Measurements from ENCODE around the gene ENPP7.

Gene ENPP7

DNA sequence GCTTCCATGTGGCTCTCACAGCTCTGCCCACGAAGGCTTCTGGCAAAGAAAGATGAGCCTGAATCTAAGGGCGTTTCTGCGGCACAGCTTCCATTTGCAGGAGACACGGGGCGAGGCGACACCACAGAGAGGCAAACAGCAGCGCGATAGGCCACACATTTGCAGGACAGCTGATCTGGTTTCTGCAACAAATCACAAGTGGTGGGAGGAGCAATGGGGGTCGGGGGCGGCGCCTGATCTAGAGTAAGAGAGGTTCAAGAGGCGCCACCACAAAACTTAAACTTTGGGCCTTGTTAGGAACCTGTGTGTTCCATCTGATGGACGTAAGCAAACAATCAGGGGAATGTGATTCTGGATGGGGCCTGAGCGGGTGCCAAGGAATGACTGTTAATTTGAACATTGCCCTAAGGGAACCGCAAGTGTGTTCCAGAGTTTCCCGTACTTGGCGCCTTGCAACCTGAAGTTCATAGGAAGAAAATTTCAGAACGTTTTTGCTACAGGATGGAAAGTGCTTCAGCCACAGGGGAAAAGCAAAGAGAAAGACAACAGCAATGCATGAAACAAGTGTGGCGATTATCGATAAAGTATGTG, 18.9 kb upstream of the ENPP7 start:
- no peak for DNase-seq (ENCODE audit: extremely low spot score)
- TF ChIP-seq ARNT (IDR thresholded peaks at IDR 0.05) (no peak), FOXK2 (IDR thresholded peaks at IDR 0.05) (no peak), FOXM1 (IDR thresholded peaks at IDR 0.05; ENCODE audit: borderline replicate concordance) (no peak), LEF1 (IDR thresholded peaks at IDR 0.05; ENCODE audit: borderline replicate concordance) (no peak)
- POLR2A ChIA-PET = no interaction called here
- CTCF ChIA-PET = no interaction called here

DNA sequence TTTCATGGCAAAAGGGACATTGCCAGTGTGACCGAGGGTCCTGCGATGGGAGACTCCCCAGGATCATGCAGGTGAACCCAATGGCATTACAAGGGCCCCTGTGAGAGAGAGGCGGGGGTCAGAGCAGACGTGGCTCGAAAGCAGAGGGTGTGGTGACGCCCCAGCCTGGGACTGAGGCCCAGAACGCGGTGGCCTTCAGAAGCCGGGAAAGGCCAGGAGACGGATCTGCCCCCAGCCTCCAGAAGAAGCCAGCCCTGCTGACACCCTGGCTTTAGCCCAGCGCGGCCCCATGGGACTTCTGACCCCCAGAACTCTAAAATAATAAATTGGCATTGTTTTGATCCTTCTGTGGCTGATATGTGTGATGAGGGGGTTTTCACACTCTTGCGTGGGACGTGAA, 17.4 kb upstream of the ENPP7 start:
- CTCF ChIA-PET = no interaction called here
- POLR2A ChIA-PET = no interaction called here
- TF ChIP-seq CTBP1 (IDR thresholded peaks at IDR 0.05; ENCODE audit: borderline replicate concordance) (no peak), FOXM1 (IDR thresholded peaks at IDR 0.05; ENCODE audit: borderline replicate concordance) (no peak), TARDBP (IDR thresholded peaks at IDR 0.05) (no peak), HDGF (IDR thresholded peaks at IDR 0.05; ENCODE audit: borderline replicate concordance) (no peak), NFRKB (IDR thresholded peaks at IDR 0.05) (no peak), BHLHE40 (IDR thresholded peaks at IDR 0.05; ENCODE audit: borderline replicate concordance) (no peak), ZNF384 (IDR thresholded peaks at IDR 0.05) (no peak), SUZ12 (IDR thresholded peaks at IDR 0.05) (no peak)
- DNase-seq (ENCODE audit: extremely low spot score) = no peak

DNA sequence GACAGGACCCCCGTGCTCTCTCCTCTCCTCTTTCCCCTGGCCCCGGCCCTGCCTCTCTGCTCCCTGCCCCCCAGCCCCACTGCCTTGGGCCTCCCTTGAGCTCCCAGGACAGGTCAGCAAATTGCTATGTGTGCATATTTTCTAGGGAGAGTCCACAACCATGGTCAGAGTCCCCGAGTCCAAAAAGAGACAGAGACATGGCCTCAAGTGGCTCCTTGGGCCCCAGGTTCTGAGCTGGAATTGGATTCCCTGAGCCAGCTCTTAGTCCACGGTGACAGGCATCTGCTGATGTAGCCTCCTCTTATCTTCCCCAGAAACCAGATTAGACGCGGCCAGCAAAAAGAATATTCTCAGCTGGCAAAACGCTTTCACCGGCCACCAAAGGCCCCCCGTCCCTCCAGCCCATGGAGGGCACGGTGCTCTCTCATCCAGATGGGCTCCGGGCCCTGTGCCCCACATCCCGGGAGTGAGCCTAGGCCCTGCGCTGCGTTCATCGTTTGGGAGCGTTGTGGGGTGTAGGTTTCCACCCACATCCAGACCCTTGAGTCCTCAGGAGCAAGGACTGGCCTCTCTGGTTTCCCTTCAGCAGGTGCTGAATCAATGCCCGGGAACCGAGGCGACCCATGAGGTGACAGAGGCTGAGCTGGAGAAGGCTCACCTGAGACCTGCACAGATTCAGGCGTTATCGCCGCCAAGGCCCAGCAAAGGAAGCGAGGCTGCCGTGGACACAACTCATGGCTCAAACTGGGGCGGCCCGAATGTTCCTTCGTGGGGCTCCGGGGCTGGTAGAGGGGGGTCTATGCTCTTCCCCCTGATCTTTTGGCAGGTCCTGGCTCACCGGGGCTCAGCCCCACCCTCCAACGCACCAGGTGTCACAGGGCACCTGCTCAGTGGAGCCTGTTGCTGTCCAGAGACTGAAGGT, 16.3 kb upstream of the ENPP7 start:
- DNase-seq (ENCODE audit: extremely low spot score) = no peak
- ChIA-PET POLR2A (no interaction called here), CTCF (interaction anchor here (0.6 to 0.8 kb wide), 2 partner anchors 56 to 323 kb away, joined by 3 to 4 read pairs; no protein-coding TSS in a partner anchor)
- TF ChIP-seq FOXK2 (IDR thresholded peaks at IDR 0.05) (no peak), SUZ12 (IDR thresholded peaks at IDR 0.05) (no peak), TARDBP (IDR thresholded peaks at IDR 0.05) (no peak), LEF1 (IDR thresholded peaks at IDR 0.05; ENCODE audit: borderline replicate concordance) (no peak), CTBP1 (IDR thresholded peaks at IDR 0.05; ENCODE audit: borderline replicate concordance) (no peak), HDGF (IDR thresholded peaks at IDR 0.05; ENCODE audit: borderline replicate concordance) (no peak), BHLHE40 (IDR thresholded peaks at IDR 0.05; ENCODE audit: borderline replicate concordance) (no peak), FOXM1 (IDR thresholded peaks at IDR 0.05; ENCODE audit: borderline replicate concordance) (no peak), NFRKB (IDR thresholded peaks at IDR 0.05) (no peak)

DNA sequence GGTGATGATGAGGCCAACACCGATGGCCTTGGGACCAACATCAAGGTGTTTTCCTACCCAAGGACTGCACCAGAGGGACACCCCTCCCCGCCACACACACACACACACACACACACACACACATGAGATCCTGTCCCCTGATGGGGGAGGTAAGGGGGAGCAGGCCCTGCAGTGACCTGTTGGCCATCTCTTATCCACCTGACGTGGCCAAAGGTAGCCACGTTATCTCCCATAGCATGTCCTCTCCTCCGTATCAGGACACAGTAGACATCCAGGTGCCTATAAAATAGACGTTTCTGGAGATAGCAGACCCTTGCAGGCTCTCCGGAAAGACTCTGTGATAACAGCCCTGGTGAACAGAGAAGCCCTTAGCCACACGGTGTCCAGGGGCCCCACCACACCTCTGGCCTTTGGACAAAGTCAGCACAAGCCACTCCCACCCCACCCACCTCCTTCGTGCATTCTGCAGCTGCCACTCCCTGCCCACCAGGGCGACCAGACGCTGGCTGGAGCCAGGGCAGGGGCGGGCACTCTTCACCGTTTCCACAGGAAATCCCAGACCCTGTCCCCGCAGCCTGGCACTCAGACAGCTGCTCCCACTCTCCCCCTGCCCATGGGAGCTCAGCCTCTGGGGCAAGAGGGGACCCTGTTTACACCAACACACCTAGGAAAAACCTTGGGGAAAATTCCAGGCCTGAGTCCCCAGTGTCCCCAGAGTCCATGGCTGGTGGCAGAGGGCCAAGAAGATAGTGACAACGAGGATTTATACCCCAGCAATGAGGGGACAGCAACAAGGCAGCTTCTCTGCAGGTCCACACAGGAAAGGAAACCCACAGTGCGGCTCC, 15.4 kb upstream of the ENPP7 start:
- ChIA-PET POLR2A (no interaction called here), CTCF (no interaction called here)
- no peak for TF ChIP-seq FOXM1 (IDR thresholded peaks at IDR 0.05; ENCODE audit: borderline replicate concordance)
- TF ChIP-seq SUZ12 (IDR thresholded peaks at IDR 0.05) = no peak
- no peak for TF ChIP-seq ARNT (IDR thresholded peaks at IDR 0.05)
- no peak for TF ChIP-seq FOXK2 (IDR thresholded peaks at IDR 0.05)
- TF ChIP-seq TARDBP (IDR thresholded peaks at IDR 0.05) = no peak
- TF ChIP-seq LEF1 (IDR thresholded peaks at IDR 0.05; ENCODE audit: borderline replicate concordance) = no peak
- no peak for TF ChIP-seq ELF4 (IDR thresholded peaks at IDR 0.05)
- TF ChIP-seq, protein P1, sequence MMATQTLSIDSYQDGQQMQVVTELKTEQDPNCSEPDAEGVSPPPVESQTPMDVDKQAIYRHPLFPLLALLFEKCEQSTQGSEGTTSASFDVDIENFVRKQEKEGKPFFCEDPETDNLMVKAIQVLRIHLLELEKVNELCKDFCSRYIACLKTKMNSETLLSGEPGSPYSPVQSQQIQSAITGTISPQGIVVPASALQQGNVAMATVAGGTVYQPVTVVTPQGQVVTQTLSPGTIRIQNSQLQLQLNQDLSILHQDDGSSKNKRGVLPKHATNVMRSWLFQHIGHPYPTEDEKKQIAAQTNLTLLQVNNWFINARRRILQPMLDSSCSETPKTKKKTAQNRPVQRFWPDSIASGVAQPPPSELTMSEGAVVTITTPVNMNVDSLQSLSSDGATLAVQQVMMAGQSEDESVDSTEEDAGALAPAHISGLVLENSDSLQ (IDR thresholded peaks at IDR 0.05) = no peak
- no peak for TF ChIP-seq SP1 (IDR thresholded peaks at IDR 0.05)
- no peak for TF ChIP-seq HDGF (IDR thresholded peaks at IDR 0.05; ENCODE audit: borderline replicate concordance)
- TF ChIP-seq FOXA1 (IDR thresholded peaks at IDR 0.05) = no peak
- TF ChIP-seq BHLHE40 (IDR thresholded peaks at IDR 0.05; ENCODE audit: borderline replicate concordance) = no peak
- no peak for TF ChIP-seq ZNF384 (IDR thresholded peaks at IDR 0.05)
- no peak for TF ChIP-seq NFRKB (IDR thresholded peaks at IDR 0.05)
- TF ChIP-seq L3MBTL2 (conservative IDR thresholded peaks at IDR 0.05) = no peak
- TF ChIP-seq CTBP1 (IDR thresholded peaks at IDR 0.05; ENCODE audit: borderline replicate concordance) = no peak
- DNase-seq (ENCODE audit: extremely low spot score) = no peak

DNA sequence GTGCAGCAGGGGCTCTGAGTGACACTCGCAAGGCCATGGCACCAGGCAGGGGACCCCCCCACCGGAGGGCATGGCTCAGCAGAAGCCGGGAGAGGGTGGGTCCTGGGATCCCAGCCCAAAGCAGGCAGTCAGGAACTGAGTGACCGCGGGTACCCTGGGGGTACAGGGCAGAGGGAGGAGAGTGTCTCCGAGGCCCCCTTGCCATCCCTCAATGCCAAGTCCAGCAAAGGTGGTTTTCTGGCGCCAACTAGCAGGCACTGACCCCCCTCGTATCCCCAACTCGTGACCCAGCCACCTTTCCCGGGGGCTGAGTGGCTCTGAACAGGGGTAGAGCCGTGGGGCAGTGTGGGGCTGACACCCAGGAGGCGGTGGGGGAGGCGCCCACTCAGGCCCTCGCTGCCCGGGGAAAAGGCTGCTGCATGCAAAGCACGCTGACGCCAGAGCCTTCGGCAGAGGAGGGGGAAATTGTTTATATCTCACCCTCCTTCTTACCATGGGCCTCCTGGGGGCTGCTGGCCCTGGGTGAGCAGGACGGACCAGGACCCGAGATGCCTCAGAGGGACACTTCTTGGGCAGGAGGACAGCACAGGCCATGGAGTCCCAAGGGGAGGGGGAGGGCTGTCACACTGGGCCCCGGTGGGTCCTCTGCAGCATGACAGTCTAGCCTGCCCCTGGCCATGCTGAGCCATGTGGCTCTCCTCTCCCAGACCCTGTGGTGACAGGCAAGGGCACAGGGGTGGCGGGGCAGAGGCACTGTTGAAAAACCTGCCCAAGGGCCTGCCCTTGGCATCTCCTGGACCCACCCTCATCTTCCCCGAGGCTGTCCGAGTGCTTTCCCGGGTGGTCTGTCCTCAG, 14.6 kb upstream of the ENPP7 start:
- CTCF ChIA-PET = no interaction called here
- DNase-seq (ENCODE audit: extremely low spot score) = no peak
- TF ChIP-seq CTBP1 (IDR thresholded peaks at IDR 0.05; ENCODE audit: borderline replicate concordance) (no peak), NFRKB (IDR thresholded peaks at IDR 0.05) (no peak), LEF1 (IDR thresholded peaks at IDR 0.05; ENCODE audit: borderline replicate concordance) (no peak), FOXK2 (IDR thresholded peaks at IDR 0.05) (no peak), ARNT (IDR thresholded peaks at IDR 0.05) (no peak), BHLHE40 (IDR thresholded peaks at IDR 0.05; ENCODE audit: borderline replicate concordance) (no peak), ELF4 (IDR thresholded peaks at IDR 0.05) (no peak), TARDBP (IDR thresholded peaks at IDR 0.05) (no peak), L3MBTL2 (conservative IDR thresholded peaks at IDR 0.05) (no peak), ZNF384 (IDR thresholded peaks at IDR 0.05) (no peak), SP1 (IDR thresholded peaks at IDR 0.05) (no peak), SUZ12 (IDR thresholded peaks at IDR 0.05) (no peak), FOXA1 (IDR thresholded peaks at IDR 0.05) (no peak), HDGF (IDR thresholded peaks at IDR 0.05; ENCODE audit: borderline replicate concordance) (no peak), FOXM1 (IDR thresholded peaks at IDR 0.05; ENCODE audit: borderline replicate concordance) (no peak)
- TF ChIP-seq, protein P1 (IDR thresholded peaks at IDR 0.05) = no peak
- POLR2A ChIA-PET = no interaction called here
